GM23338 (cell line): ENCODE results near the gene IRF2BP2. TPM values are rescaled to one million over a fixed set of nuclear protein-coding genes. Genes with fewer than 3 reads are reported as not detected.

Source experiments
- ATAC-seq: fragments of 200-7000 bp; cut with Tn5 transposase; 3 replicates; pipeline ENCODE4 v1.9.1; 2020
- DNase-seq: peaks from one replicate; pipeline ENCODE4 v3.0.0-alpha.2; 2015; ENCODE audit warnings: low spot score
- H2AFZ ChIP-seq: fragments of 200-600 bp; sonication (generic); 2 replicates; pipeline ENCODE4 v1.8.0; 2016; ENCODE audit warnings: antibody characterized with exemption, mild to moderate bottlenecking, moderate library complexity
- H3F3A ChIP-seq: fragments of 200-600 bp; sonication (generic); replicated peaks from 2 replicates; pipeline ENCODE4 v1.8.0; 2017; ENCODE audit warnings: antibody characterized with exemption, mixed run types, low read depth
- H3K27ac ChIP-seq: fragments of 200-600 bp; sonication (generic); 2 replicates; pipeline ENCODE4 v1.6.1; 2016; ENCODE audit warnings: low read depth
- H3K27me3 ChIP-seq: fragments of 200-600 bp; sonication (generic); 2 replicates; pipeline ENCODE4 v1.8.0; 2016; ENCODE audit warnings: mild to moderate bottlenecking, mixed run types, moderate library complexity; ENCODE audit not compliant: insufficient read depth
- H3K36me3 ChIP-seq: fragments of 200-600 bp; sonication (generic); 2 replicates; pipeline ENCODE4 v1.8.0; 2016; ENCODE audit warnings: mild to moderate bottlenecking; ENCODE audit not compliant: insufficient read depth
- H3K4me1 ChIP-seq: fragments of 200-600 bp; sonication (generic); 2 replicates; pipeline ENCODE4 v1.8.0; 2016; ENCODE audit warnings: mild to moderate bottlenecking, moderate library complexity; ENCODE audit not compliant: insufficient read depth
- H3K4me2 ChIP-seq: fragments of 200-600 bp; sonication (generic); 2 replicates; pipeline ENCODE4 v1.7.1; 2017; ENCODE audit warnings: mixed run types
- H3K4me3 ChIP-seq: fragments of 200-600 bp; sonication (generic); 2 replicates; pipeline ENCODE4 v1.6.1; 2016; ENCODE audit warnings: mixed run types
- H3K79me2 ChIP-seq: fragments of 200-600 bp; sonication (generic); replicated peaks from 2 replicates; pipeline ENCODE4 v1.8.0; 2017; ENCODE audit warnings: mild to moderate bottlenecking; ENCODE audit not compliant: insufficient read depth
- H3K9me2 ChIP-seq: fragments of 200-600 bp; sonication (generic); 2 replicates; pipeline ENCODE4 v1.8.0; 2017; ENCODE audit not compliant: insufficient read depth
- H4K20me1 ChIP-seq: fragments of 200-600 bp; sonication (generic); replicated peaks from 2 replicates; pipeline ENCODE4 v1.8.0; 2017; ENCODE audit warnings: mild to moderate bottlenecking; ENCODE audit not compliant: insufficient read depth
- H3K27ac Mint-ChIP-seq: 2 replicates; pipeline ENCODE4 v1.8.0; 2020; ENCODE audit warnings: inconsistent platforms, mild to moderate bottlenecking, moderate library complexity, mixed read lengths
- H3K27me3 Mint-ChIP-seq: 3 replicates; pipeline ENCODE4 v1.8.0; 2022; ENCODE audit warnings: low read depth, mild to moderate bottlenecking, moderate library complexity, mixed read lengths, inconsistent platforms; ENCODE audit not compliant: insufficient read depth, poor library complexity
- H3K36me3 Mint-ChIP-seq: 3 replicates; pipeline ENCODE4 v1.8.0; 2021; ENCODE audit warnings: low read depth, mild to moderate bottlenecking, inconsistent platforms, moderate library complexity, mixed read lengths
- H3K4me1 Mint-ChIP-seq: 3 replicates; pipeline ENCODE4 v1.8.0; 2020; ENCODE audit warnings: mild to moderate bottlenecking, inconsistent platforms, mixed read lengths
- H3K4me3 Mint-ChIP-seq: 3 replicates; pipeline ENCODE4 v1.8.0; 2021; ENCODE audit warnings: moderate library complexity, mild to moderate bottlenecking, inconsistent platforms, mixed read lengths
- H3K9me3 Mint-ChIP-seq: 3 replicates; pipeline ENCODE4 v1.8.0; 2020; ENCODE audit warnings: moderate library complexity, mild to moderate bottlenecking, inconsistent platforms, mixed read lengths
- CREB1 ChIP-seq: fragments of 250-450 bp; sonication (Bioruptor Pico); IDR thresholded peaks from 2 replicates; pipeline ENCODE4 v1.5.0; 2020; ENCODE audit warnings: low read depth, mild to moderate bottlenecking, moderate library complexity
- ETS1 ChIP-seq: IDR thresholded peaks from 2 replicates; pipeline ENCODE4 v1.6.1; 2016; ENCODE audit warnings: antibody characterized with exemption
- JUNB ChIP-seq: IDR thresholded peaks from one replicate; pipeline ENCODE4 v1.6.1; 2016; ENCODE audit warnings: antibody characterized with exemption; ENCODE audit not compliant: unreplicated experiment
- NANOG ChIP-seq: IDR thresholded peaks from 2 replicates; pipeline ENCODE4 v1.6.1; 2016; ENCODE audit warnings: antibody characterized with exemption, borderline replicate concordance
- POLR2AphosphoS5 ChIP-seq: IDR thresholded peaks from 2 replicates; pipeline ENCODE4 v1.6.1; 2016; ENCODE audit warnings: antibody characterized with exemption, low read depth
- STAT1 ChIP-seq: IDR thresholded peaks from one replicate; pipeline ENCODE4 v1.6.1; 2016; ENCODE audit warnings: antibody characterized with exemption; ENCODE audit not compliant: unreplicated experiment
- ZNF114 ChIP-seq: fragments of 250-450 bp; sonication (Bioruptor Pico); IDR thresholded peaks from 2 replicates; pipeline ENCODE4 v1.5.0; 2020; ENCODE audit warnings: mild to moderate bottlenecking, moderate library complexity
- ZNF331 ChIP-seq: fragments of 250-450 bp; sonication (Bioruptor Pico); IDR thresholded peaks from 2 replicates; pipeline ENCODE4 v1.5.0; 2020; ENCODE audit warnings: low read depth, mild to moderate bottlenecking, moderate library complexity
- polyA plus RNA-seq: library from polyadenylated mRNA; unstranded; fragments of >200 nt; fragmentation: Nextera tagmentation; extraction: Ambion mirVana; gene quantifications from 2 replicates; pipeline ENCODE4 v1.2.1, GENCODE V29; 2016
- total RNA-seq: library from RNA; depleted of rRNA; stranded (reverse); fragments of >200 nt; shearing (Covaris generic); gene quantifications from 2 replicates; pipeline ENCODE4 v1.2.3, GENCODE V29; 2014
- TF ChIP-seq, protein P1 (sequence below), 2 experiments: fragments of 200-600 bp in 1 of 2; sonication (generic) in 1 of 2; conservative IDR thresholded peaks; 2 replicates each; pipeline versions ENCODE4 v1.5.1 to v1.6.1; 2016 to 2017; ENCODE audit warnings: antibody characterized with exemption in 2 of 2, low read depth in 2 of 2, mild to moderate bottlenecking in 2 of 2, moderate library complexity in 1 of 2

Gene IRF2BP2
- total and polyA plus RNA-seq, 2 experiments from 2014 or later, result 19.4 to 62.4 TPM

GRCh38 chr1:234658138-234658537, 48.2 kb upstream of the IRF2BP2 start (continued):
- TF ChIP-seq, protein P1, sequence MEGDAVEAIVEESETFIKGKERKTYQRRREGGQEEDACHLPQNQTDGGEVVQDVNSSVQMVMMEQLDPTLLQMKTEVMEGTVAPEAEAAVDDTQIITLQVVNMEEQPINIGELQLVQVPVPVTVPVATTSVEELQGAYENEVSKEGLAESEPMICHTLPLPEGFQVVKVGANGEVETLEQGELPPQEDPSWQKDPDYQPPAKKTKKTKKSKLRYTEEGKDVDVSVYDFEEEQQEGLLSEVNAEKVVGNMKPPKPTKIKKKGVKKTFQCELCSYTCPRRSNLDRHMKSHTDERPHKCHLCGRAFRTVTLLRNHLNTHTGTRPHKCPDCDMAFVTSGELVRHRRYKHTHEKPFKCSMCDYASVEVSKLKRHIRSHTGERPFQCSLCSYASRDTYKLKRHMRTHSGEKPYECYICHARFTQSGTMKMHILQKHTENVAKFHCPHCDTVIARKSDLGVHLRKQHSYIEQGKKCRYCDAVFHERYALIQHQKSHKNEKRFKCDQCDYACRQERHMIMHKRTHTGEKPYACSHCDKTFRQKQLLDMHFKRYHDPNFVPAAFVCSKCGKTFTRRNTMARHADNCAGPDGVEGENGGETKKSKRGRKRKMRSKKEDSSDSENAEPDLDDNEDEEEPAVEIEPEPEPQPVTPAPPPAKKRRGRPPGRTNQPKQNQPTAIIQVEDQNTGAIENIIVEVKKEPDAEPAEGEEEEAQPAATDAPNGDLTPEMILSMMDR (conservative IDR thresholded peaks at IDR 0.05; ENCODE audit: low read depth in 2 of 2), result no peak
- TF ChIP-seq ZNF331 (CRISPR knock-in tag) (no peak), POLR2AphosphoS5 (no peak), STAT1 (no peak), ETS1 (no peak), ZNF114 (CRISPR knock-in tag) (no peak)

GRCh38 chr1:234656944-234657654, 47.1 kb upstream of the IRF2BP2 start:
- peaks cover 25% of the 10 kb centered on the region for H3K4me1 Mint-ChIP-seq
- no peaks in the 10 kb centered on the region for H3K36me3 Mint-ChIP-seq
- ATAC-seq (no peak), DNase-seq (no peak)
- H3K4me3 ChIP-seq, result no peak overlapping the region
- TF ChIP-seq ZNF114 (CRISPR knock-in tag), result no peak
- TF ChIP-seq POLR2AphosphoS5, result no peak
- no peak for TF ChIP-seq STAT1
- H3K27ac Mint-ChIP-seq, result no peak overlapping the region
- H3K9me3 Mint-ChIP-seq, result no peaks in the 10 kb centered on the region
- H3F3A ChIP-seq, result 0 out of 2 replicates have a peak, but pooled peaks cover 3% of the 10 kb centered on the region
- H3K27me3 Mint-ChIP-seq, result no peaks in the 10 kb centered on the region
- H3K4me3 Mint-ChIP-seq, result no peak overlapping the region
- H3K27ac ChIP-seq, result no peak overlapping the region
- H3K4me2 ChIP-seq, result peak overlapping the region; percentile 56
- H3K4me1 ChIP-seq, result peaks cover 31% of the 10 kb centered on the region
- peak overlapping the region; percentile 85 for H2AFZ ChIP-seq
- no peaks in the 10 kb centered on the region for H3K36me3 ChIP-seq
- no peaks in the 10 kb centered on the region for H4K20me1 ChIP-seq
- H3K79me2 ChIP-seq, result no peaks in the 10 kb centered on the region
- no peaks in the 10 kb centered on the region for H3K27me3 ChIP-seq
- peaks cover 7% of the 10 kb centered on the region; the same call in 1 of the 2 replicates for H3K9me2 ChIP-seq

DNA sequence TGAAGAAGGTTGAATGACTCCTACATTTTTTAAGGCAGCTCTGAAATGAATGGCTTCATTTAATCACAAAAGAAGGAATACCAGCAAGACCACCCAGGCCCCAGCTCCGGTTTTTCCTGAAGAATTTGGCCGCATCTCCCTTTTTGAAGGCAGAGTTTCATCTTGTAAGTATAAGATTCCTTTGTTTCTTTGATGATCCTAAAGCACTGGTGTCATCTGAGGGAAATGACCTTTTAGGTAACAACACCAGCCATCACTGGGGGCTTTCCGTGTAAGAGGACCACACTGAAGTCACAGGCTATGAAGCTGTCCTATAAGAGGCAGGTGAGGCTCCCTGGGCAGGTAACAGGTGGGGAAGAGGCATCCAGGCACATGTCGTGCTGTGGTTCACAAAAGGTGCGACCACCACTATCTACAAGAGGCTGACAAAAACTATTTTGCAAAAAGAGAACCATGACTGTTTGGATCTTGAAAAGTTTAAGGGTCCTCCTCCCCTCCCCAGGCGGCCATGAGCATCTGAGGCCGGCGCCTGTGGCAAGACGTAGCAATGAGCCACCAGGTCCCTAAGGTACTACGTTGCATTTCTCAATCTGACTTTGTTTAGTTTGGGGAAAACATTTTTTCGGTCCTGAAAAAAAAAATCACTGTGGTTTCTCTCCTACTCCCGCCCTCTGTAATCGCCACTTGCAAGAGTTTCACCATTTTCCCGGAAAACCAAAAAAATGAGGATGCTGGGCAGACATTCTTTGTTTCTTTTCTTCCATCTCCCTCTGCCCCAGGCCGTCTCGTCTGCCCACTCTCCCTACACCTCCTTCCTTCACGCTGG, 46.3 kb upstream of the IRF2BP2 start:
- ATAC-seq, result peak; percentile 32
- Mint-ChIP-seq H3K27ac (no peak overlapping the region), H3K9me3 (no peaks in the 10 kb centered on the region), H3K27me3 (no peaks in the 10 kb centered on the region), H3K36me3 (no peaks in the 10 kb centered on the region), H3K4me3 (no peak overlapping the region), H3K4me1 (peaks cover 25% of the 10 kb centered on the region)
- Histone ChIP-seq H3K9me2 (peaks cover 7% of the 10 kb centered on the region; the same call in 1 of the 2 replicates), H3F3A (0 out of 2 replicates have a peak, but pooled peaks cover 3% of the 10 kb centered on the region), H3K4me1 (peaks cover 31% of the 10 kb centered on the region), H3K27ac (peak overlapping the region; percentile 46), H4K20me1 (no peaks in the 10 kb centered on the region), H2AFZ (peak overlapping the region; percentile 85), H3K36me3 (no peaks in the 10 kb centered on the region), H3K27me3 (no peaks in the 10 kb centered on the region), H3K4me2 (peak overlapping the region; percentile 56), H3K4me3 (no peak overlapping the region), H3K79me2 (no peaks in the 10 kb centered on the region)
- TF ChIP-seq ZNF331 (CRISPR knock-in tag) (no peak), JUNB (no peak), NANOG (peak; percentile 37; the same call in 1 of the 2 replicates), CREB1 (CRISPR knock-in tag) (no peak)
- TF ChIP-seq, protein P1 (conservative IDR thresholded peaks at IDR 0.05; ENCODE audit: low read depth in 2 of 2), result no peak
- peak; percentile 65 for DNase-seq
